MV-4-11 (cell line): ENCODE results near the gene SCAP.
"Not testable (repeated sequence)": the region's sequence is repeated elsewhere in the genome, so short reads cannot be mapped to it uniquely, and the experiment has no call there.

ENCODE experiments used
- DNase-seq: peaks from one replicate; lab custom pipeline; 2025; lab: John Stamatoyannopoulos, UW

SCAP gene

DNA sequence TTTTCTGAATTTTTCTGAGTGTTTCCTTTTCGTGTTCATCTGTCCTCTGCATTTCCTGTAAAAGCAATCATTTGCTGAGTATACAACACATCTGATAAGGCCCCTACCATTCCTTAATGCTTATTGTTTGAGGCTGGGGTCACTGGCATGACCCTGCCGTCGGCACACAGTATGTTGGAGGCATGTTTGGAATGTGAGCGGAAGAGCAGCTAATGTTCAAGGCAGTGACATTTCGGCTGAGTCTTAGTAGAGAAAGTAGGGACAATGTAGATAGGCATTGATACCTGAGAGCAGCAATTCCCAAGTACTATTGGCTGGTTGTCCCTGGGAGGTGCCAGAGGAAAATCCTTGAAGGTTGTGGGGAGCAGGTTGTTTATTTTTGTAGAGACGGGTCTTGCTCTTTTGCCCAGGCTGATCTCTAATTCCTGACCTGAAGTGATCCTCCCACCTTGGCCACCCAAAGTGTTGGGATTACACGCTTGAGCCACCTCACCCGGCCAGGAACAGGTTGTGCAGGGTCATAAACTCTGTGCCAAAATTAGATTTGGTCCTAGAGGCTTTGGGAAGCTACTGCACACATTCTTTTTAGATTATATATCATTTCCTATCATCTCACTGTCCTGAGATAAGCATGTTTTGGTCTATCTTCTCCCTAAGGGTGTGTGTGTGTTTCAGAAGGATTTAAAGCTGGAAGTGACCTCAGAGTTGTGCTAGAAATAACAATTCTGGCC, 81.4 kb downstream of the SCAP start:
- no peak for DNase-seq

DNA sequence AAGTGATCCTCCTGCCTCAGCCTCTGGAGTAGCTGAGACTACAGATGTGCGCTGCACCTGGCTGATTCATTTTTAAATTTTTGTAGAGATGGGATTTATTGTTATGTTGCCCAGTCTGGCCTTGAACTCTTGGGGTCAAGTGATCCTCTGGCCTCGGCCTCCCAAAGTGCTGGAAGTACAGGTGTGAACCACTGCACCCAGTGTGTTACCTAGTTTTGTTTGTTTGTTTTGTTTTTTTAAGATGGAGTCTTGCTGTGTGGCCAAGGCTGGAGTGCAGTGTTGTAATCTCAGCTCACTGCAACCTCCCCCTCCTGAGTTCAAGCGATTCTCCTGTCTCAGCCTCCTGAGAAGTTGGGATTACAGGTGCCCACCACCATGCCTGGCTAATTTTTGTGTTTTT, 82.8 kb downstream of the SCAP start:
- no peak for DNase-seq

DNA sequence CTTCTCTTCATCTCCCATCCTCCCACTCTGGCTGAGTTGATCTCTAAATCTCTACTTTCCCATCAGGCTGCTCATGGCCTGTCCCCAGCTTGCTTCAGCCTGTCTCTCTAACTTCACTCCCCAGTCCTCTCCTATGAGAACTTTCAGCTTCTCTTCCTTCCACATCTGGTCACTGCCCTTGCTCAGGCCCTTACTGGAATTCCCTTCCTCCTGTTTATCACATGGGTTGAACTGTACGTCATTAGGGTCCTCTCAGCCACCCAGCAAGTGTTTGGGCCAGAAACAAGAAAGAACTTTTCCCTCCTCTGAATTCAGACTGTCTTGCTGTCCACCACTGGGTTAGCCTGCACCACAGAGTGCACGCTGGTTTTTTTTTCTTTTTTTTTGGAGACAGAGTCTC, 89.9 kb downstream of the SCAP start:
- DNase-seq, result no peak

DNA sequence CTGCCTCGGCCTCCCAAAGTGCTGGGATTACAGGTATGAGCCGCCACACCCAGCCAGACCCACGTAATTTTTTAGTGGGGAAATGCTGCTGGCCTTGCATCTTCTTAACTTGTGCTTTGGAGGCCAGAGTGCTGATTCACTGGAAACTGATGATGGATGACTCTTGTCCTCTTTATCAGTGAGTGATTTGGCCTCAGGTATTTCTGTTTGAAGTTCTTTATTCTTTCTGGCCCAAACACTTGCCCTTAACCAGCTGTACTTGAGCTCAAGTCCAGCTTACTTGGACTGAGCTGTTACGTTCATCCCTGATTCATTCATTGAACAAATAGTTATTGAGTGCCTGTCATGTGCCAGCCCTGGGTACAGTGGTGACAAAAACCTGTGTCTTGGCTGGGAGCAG, 90.7 kb downstream of the SCAP start:
- no peak for DNase-seq

DNA sequence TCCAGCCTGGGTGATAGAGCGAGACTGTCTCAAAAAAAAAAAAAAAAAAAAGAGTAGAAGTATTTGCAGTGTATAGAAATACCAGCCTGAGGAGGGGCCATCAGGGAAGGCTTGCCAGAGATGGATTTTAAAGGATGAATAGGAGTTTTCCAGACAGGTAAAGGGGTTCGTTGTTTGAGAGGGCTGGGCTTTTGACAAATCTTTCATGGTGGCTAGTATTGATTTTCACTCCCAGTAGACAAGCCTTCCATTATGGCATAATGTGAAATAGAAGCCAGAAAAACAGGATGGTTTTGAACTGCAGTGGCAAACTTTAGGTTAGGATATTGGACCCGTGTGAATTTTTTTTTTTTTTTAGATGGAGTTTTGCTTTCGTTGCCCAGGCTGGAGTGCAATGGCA, 91.3 kb downstream of the SCAP start:
- no peak for DNase-seq

DNA sequence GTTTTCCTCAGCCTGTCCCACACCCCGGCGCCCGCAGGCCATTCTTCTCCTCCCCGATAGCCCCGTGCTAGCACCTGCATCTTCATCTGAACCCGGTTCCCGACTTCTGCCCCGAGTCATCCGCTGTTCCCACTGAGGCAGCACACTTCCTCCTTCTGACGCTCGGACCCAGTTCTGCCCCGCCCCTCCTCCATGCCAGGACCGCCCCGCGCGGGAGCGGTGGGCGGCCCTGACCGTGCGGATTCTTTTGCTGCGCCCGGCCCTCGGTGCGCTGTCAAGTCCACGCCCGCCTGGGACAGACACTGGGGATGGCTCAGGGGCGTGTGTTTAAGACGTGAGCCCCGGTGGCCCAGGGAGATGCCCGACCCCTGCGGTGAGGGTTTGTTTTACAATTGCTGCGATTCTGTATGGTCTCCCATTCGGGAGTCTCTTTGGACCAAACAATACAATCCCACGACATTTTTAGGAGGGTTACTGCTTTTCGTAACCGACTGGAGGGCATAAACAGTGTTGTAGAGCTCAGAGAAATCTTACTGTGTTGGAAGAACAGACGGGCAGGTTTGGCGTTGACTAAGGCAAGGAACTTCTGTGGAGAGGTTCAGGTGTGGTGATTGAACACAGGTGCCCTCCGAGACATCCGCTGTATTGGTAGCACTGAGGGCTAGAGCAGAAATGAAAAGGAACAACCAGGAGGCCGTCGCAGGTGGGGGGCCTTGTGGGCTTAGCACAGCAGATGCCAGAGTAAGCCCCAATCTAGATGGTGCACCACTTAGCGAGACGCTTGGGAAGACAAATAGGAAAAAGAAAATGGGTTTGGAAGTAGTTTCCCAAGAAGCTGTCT, 94.2 kb downstream of the SCAP start:
- DNase-seq, result peak; percentile 81

DNA sequence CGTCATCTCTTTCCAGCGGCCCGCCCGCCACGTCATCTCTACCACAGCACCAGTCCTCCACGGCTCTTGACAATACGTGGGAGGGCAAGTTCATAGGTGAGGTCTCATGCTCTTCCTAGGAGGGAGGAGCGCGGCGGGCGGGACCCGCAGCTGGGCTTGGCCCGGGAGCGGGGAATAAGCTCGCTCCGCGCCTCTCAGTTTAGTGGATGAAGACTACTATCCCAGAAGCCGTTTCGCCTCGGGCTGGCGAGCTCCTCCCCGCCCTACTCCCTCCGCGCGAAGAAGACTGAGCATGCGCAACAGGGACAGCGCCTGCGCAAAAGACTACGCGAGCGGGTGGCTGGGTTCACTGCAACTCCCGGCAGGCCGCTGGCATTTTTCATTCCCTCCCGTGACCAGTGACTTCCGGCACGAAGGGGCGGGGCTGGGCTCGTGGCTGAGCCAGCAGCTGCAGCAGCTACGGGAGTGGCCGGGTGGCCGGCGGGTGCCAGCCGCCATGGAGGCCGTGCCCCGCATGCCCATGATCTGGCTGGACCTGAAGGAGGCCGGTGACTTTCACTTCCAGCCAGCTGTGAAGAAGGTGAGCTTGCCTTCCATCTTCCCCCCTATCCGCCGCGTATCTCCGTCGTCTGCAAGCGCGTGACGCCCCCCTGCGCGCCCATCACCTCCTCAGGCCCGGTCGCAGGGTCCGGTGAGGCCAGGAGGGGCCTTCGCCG, 95.0 kb downstream of the SCAP start, which contains the start of gene PTPN23:
TSS of gene PTPN23 (plus strand) at position 421 of the 716 bp plus-strand sequence. CDS start at position 497, 76 bp downstream.
- peak; percentile 98 for DNase-seq

DNA sequence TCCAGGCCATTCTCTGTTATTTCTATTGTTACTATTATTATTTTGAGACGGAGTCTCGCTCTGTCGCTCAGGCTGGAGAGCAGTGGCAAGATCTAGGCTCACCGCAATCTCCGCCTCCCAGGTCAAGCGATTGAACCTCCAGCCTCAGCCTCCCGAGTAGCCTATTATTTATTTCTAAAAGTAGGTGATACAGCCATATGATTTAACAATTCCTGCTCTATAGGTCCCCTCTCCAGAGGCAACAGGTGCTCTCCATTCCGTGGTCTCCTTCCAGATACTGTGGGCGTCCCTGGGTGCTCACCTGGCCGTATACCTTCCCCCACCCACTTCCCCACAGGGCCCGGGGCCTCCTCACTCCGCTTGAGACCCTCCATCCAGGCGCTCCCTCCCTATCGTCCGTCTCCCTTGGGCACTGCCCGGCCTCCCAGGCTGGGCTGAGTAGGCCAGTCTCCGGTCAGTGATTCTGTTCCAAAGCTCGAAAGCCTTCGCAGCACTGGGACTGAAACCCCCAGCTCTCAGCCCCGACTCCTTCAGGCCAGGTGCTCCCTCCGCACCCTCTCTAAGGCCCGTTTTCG, 95.6 kb downstream of the SCAP start:
- DNase-seq, result no peak

DNA sequence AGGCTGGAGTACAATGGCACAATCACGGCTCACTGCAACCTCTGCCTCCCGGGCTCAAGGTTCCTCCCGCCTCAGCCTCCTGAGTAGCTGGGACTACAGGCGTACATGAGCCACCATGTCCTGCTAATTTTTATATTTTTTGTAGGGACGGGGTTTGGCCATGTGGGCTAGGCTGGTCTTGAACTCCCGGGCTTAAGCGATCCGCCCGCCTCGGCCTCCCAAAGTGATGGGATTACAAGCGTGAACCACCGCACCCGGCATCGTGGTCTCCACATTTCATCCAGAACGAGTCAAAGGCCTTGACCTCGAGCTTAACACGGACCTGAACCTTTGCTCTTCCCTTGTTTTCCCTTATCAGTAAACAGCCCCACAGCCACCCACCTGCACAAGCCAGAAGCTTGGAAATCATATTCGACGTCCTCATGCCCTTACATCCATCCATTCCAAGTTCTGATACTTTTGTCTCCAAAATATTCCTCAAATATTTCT, 96.3 kb downstream of the SCAP start:
- no peak for DNase-seq

DNA sequence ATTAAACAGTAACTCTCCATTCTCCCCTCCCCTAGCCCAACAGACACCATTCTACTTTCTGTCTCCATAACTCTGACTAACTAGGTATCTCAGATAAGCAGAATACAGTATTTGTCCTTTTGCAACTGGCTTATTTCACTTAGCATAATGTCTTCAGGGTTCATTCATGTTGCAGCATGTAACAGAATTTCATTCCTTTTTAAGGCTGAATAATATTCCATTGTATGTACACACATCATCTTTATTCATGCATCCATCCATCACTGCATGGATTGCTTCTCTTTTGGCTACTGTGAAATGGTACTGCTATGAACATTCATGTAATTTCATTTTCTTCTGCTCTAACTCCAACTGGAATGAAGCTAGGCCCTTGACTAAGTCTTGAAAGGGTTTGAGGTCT, 96.9 kb downstream of the SCAP start:
- DNase-seq, result no peak

DNA sequence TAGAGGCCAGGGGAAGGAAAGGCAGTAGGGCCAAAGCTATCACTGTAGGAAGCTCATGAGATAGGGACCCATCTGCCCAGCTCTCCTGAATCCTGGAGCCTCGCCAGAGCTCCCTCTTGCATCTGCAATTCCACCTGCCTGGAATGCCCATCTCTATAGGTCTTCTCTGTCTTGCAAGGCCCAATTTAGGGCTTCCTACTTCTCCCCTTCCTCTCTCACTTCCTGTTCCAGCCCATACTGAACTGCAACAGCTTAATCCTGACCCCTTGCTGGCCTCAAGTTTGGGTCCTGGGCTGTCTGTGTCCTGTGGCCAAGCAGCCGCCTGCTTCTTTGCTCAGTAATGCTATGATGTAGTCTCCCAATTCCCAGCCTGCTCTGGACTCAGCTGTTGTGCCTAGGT, 98.6 kb downstream of the SCAP start:
- peak; percentile 92 for DNase-seq

DNA sequence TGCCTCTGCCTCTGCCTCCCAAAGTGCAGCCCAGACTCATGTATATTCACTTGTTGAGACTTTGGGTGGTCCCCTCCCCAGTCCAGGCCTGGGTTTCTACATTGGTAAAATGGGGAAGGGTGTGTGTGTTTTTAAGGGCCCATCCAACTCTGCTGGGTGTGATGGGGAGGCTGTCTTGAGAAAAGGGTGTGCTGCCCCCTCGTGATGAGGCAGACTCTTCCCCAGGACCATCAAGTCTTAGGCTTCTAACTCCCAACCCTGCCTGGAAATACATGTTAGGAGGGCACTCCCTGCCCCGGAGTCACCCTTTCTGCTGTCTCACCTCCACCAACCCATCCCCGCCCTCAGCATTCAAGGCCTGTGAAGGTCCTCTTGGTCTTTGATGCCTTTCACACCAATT, 99.3 kb downstream of the SCAP start:
- no peak for DNase-seq

DNA sequence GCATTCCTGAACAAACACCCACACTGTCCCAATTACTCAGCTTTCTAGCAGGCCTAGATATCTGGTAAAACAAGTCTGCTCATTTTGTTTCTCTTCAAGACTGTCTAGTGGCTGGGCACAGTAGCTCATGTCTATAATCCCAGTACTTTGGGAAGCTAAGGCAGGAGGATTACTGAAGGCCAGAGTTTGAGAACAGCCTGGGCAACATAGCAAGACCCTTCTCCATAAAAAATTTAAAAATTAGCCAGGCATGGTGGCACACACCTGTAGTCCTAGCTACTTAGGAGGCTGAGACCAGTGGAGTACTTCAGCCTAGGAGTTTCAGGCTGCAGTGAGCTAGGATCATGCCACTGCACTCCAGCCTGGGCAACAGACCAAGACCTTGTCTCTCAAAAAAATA, 101.2 kb downstream of the SCAP start:
- DNase-seq, result no peak

DNA sequence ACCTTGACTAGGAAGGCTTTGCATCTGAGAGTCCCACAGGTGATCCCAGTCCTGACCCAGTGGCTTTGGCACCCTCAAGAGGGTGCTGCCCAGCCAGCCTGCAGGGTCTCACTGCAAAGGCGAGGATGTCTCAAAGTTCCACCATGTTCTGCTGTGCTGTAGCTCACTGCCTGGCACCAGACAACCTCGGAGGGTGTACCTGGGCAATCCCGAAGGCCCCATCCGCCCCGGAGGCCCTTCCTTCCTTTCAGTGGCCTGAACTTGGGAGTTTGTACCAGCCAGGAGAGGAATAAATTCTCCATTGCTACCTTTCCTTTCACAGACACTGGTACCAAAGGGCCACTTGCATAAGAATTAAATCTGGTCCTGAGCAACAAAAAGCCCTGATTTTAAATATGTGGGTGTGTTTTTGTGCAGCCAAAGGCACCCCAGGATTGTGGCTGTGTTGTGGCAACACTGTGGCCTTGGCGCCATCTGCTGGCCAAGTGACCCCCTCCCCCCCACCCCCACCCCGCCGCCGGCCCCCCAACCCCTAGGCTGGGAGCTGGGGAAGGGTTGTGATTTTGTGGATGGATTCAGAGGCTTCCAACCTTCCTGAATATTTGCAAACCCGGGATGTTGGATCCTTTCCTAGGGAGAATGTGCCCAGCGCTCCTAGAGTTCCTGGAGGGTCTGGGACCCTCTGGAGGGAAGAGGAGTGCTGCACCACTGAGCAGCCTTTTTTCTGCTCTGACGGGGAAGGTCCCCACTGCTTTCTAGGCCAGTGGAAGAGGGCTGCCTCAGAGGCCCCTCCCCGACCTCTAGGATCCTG, 104.6 kb downstream of the SCAP start:
- DNase-seq, result no peak

DNA sequence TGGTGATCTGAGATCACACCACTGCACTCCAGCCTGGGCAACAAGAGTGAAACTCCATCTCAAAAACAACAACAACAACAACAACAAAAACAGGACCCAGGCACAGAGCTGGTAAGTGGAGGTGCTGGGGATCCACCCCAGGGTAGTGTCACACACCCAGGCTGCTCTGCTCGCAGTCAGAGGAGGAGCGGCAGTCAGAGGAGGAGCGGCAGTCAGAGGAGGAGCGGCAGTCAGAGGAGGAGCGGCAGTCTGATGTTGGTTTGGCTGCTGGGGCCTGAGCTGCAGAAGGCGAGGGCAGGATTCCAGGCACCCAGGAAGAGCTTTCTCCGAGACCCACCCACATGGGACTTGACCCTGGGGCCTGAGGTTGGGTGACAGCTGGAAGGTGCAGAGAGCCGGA, 105.7 kb downstream of the SCAP start:
- not testable (repeated sequence) for DNase-seq

DNA sequence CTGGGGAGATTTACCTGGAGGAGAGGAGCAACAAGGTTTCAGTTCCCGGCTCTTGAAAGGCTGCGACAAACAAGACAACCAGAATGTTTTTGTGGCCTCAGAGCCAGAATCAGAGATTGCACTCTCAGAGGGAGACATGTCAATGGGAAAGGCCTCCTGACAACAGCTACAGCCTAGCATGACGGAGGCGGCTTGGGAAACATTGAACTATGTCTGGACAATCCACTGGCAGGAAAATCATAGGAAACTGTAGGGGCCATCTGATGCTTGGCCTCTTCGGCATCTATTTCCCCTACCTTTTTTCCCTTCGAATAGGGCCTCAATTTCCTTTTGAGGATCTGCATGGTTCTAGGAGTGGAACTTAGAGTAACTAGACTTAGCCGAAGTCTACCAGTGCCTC, 108.1 kb downstream of the SCAP start:
- no peak for DNase-seq

DNA sequence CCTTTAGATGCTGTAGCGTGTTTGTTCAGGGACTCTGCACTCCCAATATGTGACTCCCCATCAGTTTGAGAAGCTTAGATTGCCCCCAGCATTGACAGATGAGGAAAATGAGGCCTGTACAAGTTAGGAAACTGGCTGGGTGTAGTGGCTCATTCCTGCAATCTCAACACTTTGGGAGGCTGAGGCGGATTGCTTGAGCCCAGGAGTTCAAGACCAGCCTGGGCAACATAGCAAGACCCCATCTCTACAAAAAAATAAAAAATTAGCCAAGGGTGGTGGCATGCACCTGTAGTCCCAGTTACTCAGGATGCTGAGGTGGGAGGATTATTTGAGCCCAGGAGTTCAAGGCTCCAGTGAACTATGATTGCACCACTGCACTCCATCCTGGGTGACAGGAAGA, 108.9 kb downstream of the SCAP start:
- DNase-seq, result no peak

DNA sequence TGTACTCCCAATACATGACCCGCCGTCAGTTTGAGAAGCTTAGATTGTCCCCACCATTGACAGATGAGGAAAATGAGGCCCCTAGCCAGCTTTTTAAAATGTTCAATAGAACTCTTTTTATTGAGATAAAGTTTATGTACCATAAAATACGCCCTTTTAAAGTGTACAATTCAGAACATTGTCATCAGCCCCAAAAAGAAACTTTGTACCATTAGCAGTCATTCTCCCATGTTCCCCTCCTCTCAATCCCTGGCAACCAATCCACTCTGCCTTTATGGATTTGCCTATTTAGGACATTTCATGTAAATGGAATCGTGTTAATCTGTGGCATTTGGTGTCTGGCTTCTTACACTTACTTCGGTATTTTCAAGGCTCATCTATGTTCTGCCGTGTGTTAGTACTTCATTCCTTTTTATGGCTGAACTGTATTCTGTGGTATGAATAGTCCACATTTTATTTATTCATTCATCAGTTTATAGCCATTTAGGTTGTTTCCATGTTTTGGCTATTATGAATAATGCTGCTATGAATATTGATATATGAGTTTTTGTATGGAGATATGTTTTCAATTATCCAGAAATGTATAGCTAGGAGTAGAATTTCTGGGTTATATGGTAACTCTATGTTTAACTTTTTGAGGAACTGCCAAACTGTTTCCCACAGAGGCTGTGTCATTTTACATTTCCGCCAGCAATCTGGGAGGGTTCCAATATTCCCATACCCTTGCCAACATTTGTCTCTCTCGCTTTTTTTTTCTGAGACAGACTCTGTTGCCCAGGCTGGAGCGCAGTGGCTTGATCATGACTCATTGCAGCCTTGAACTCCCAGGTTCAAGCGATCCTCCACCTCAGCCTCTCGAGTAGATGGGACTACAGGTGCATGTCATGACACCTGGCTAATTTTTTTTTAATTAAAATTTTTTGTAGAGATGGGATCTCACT, 110.3 kb downstream of the SCAP start:
- DNase-seq, result no peak
